Stimulated activated CD4-positive, alpha-beta T cell treated with anti-CD3 and anti-CD28 coated beads, Interleukin-4, amount 100 ng/mL, for 1 hour (primary cell): ENCODE results near the gene ARFGEF2.
"Not testable (repeated sequence)": the region's sequence is repeated elsewhere in the genome, so short reads cannot be mapped to it uniquely, and the experiment has no call there.

Source experiments
- DNase-seq: peaks from one replicate; pipeline ENCODE4 v3.0.0-alpha.2; 2020

ARFGEF2 gene

DNA sequence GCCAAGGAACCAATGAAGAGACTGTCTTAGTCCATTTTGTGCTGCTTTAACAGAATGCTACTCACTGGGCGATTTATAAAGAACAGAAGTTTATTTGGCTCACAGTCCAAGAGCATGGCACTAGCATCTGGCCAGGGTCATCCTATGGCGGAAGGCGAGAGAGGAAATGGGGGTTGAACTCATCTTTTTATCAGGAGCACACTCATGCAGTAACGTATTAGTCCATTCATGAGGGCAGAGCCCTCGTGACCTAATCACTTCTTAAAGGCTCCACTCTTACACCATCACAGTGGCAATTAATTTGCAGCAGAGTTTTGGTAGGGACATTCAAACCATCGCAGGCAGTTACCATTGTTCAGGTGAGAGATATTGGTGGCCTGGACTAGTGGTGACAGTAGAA is 8.5 kb downstream of the ARFGEF2 start:
- no peak for DNase-seq

DNA sequence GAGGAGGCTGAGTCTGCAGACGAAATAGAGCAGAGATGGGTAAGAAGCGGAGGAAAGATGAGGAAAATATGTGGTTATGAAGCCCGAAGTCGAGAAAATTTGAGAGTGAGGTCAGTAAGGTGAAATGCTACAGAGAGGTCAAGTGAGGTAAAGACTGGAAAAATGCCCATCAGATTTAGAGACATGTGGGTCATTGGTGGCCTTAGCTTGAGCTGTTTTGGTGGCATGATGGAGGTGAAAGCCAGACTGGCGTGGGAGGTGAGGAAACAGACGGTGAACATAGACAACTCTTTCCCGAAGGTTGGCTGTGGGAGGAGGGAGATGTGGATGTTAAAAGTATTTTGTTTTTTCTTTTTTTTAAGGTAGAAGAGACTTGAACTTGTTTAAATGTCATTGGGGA is 9.4 kb downstream of the ARFGEF2 start:
- DNase-seq, result no peak

DNA sequence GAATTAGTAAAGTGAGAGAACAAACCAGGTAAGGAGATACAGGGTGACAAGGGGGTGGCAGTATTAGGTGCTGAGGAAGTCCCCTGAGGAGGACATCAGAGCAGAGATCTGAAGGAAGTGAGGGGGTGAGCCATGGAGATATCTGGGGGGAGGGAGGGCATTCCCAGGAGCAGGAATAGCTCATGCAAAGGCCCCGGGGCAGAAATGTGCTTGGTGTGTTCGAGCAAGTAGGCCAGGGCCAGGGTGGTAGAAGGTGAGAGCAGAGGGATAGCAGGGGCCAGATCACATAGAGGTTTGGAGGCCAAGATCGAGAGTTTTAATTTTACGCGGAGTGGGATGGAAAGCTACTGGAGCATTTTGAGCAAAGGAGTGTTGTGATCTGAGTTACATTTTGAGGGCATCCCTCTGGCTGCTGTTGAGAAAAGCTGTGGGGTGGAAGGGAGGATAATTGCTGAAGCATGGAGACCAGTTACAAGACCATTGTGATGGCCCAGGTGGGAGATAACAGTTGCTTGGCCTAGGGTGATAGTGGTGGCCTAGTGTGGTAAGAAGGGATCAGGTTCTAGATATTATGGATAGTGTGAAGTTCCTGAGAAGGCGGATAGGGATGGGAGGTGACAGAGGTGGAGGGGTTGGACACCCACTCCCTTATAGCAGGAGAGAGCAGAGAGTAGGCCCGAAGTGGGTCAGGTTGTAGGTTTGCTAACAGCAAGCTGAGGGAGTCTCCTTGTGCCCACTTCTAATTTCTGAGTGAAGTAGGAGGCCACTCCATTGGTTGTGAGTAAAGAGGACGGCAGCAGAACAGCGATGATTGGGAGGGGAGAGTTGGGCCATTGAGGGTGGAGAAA is 10.2 kb downstream of the ARFGEF2 start:
- DNase-seq, result no peak

DNA sequence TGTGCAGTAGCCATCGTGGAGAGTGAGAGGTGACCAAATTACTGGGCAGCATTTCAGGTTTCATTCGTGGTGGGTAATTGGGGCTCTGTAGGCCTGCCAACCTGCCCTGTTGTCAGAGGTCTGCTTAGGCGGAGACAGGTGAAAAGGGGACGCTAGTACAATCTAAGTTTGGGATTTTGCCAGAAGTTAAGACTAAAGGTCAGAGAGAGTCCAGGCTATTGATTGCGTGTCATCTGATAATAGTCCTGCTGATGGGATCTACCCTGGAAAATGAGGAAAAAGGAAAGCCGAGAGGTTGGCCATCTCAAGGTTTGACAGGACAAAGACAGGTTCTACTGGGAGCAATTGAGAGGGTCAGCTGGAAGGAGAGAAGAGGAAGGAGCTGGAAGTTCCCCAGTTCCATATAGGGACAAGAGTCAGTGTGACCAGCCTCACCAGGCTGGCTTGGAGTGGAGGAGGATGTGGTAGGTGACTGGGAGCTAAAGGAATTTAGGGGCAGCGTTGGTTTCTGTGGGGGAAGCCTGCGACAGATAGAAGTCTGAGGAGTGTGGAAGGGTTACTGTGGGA is 10.9 kb downstream of the ARFGEF2 start:
- DNase-seq, result no peak

DNA sequence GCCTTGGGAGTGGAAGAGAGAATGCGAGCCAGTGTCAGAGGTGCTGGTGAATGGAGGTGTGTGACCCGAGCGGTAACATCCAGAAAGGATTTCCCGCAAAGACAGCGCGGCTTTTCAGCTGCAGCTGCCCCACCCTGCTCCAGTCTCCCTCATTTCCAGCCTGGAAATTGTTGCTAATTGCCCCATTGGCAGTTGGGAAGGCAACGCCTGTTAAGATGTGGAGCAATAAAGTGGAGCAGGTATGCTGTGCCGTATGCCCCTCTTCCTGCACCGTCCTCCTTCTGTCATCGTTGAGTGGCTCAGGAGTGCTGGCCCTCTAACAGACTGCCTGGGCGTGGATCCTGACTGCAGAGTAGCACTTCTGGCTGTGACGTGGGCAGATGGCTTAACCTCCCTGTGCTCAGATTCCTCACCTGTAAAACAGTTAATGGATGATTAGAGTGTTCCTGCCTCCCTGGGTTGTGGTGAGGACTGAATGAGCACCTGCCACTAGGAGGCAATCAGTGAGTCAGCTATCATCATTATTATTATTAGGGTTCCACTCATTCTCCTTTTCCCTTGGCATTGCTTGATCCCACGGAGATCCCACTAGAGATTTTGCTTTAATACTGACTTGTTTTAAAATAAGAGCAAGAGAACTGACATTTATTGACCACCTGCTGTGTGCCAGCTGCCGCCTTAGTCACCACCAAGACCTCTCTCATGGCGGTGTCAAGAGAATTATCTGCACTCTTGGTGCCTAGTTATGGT is 11.7 kb downstream of the ARFGEF2 start:
- DNase-seq, result no peak

DNA sequence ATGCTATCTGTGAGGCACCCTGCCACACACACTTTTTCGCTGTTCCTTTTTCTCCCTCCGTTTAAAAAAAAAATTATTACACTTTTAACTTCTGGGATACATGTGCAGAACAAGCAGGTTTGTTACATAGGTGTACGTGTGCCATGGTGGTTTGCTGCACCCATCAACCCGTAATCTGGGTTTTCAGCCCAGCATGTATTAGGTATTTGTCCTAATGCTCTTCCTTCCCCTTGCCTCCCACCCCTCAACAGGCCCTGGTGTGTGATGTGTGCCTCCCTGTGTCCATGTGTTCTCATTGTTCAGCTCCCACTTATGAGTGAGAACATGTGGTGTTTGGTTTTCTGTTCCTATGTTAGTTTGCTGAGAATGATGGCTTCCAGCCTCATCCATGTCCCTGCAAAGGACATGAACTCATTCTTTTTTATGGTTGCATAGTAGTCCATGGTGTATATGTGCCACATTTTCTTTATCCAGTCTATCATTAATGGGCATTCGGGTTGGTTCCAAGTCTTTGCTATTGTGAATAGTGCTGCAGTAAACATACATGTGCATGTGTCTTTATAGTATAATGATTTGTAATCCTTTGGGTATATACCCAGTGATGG is 12.9 kb downstream of the ARFGEF2 start:
- DNase-seq, result not testable (repeated sequence)

DNA sequence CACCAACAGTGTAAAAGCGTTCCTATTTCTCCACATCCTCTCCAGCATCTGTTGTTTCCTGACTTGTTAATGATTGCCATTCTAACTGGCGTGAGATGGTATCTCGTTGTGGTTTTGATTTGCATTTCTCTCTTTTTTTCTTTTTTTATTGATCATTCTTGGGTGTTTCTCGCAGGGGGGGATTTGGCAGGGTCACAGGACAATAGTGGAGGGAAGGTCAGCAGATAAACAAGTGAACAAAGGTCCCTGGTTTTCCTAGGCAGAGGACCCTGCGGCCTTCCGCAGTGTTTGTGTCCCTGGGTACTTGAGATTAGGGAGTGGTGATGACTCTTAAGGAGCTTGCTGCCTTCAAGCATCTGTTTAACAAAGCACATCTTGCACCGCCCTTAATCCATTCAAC is 13.5 kb downstream of the ARFGEF2 start:
- not testable (repeated sequence) for DNase-seq

DNA sequence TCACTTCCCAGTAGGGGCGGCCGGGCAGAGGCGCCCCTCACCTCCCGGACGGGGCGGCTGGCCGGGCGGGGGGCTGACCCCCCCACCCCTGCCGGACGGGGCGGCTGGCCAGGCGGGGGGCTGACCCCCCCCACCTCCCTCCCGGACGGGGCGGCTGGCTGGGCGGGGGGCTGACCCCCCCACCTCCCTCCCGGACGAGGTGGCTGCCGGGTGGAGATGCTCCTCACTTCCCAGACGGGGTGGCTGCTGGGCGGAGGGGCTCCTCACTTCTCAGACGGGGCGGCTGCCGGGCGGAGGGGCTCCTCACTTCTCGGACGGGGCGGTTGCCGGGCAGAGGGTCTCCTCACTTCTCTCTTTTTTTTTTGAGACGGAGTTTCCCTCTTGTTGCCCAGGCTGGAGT is 14.7 kb downstream of the ARFGEF2 start:
- not testable (repeated sequence) for DNase-seq

DNA sequence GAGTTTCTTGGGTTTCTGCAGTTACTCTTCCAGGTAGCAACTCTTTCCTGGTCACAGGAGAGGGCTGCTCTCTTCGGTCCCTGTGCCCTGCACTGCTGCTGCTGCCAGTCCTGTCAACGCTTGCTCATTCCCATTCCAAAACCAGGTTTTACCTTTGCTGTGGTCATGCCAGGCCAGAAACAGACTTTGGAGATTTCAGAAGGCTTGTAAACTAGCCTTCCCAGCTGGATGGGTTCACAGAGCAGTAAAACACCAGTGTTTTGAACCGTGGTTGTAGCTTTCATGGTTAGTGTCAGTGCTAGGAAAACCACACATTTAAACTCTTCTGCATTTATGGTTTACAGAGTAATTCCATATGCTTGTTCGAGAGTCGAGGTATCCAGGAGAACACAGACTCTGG is 16.2 kb downstream of the ARFGEF2 start:
- DNase-seq, result no peak

DNA sequence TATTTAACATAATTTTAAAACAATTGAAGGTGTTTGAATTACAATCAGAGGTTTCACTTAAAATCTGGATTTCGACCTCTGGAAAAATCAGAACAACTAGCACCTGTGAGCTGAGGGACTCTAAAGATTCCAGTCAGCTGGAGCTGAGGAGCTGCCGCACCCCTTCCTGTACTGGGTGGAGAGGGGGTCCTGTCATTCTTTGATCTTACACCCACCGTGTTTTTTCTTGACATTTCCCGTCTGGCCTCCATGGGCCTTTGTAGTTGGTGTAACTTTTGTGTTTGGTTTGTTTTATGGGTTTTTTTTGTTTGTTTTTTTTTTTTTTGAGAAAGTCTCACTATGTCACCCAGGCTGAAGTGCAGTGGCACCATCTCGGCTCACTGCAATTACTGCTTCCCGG is 17.2 kb downstream of the ARFGEF2 start:
- DNase-seq, result no peak

DNA sequence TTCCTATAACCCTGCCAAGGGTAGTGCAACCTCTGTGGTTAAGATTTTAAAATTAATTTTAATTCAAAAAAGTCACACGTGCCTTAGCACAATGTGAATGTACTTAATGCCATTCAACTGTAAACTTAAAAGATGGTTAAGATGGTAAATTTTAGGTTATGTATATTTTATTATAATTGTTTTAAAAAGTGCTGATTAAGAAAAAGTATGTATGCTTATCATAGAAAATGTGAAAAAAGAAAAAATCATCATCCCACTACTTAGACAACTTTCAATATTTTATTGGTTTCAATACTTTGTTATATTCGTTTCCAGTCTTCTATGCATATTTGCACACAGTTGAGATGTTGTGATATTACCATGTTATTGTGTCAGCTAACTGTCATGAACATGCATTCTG is 18.7 kb downstream of the ARFGEF2 start:
- no peak for DNase-seq

DNA sequence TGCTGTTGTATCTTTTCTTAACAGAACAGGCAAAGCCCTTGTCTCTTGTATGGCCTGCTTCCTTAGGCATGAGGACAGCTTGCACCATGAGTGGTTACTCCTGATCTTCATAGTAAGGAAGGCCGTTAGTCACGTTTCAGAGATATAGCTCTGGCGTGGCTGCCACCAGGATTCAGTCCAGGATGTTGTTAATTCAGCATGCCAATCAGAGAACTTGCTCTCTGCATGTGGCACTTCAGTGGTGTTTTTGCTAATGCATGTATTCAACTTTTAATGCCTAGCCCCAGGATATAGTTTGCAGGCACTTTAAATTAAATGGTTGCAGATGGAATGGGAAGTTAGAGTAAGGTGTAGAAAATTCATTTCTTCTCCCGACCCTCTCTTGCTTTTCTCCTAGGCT is 20.0 kb downstream of the ARFGEF2 start:
- no peak for DNase-seq

DNA sequence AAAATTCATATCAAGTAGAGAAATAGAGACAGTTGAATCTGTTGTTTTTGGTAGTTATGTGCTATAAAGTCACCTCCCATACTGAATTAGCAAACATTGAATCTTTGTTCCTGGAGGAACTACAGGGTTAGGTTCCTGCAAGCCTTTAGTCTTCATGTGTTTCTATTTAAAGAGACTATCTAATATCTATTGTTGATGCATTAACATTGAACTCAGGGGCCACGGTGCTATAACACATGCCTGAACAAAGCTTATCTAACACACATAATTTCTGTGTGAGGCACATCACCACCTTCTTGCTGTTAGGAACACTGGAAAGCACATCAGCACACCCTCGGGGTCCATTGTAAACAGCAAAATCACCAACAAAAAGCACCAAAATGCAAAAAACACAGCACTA is 21.2 kb downstream of the ARFGEF2 start:
- no peak for DNase-seq

DNA sequence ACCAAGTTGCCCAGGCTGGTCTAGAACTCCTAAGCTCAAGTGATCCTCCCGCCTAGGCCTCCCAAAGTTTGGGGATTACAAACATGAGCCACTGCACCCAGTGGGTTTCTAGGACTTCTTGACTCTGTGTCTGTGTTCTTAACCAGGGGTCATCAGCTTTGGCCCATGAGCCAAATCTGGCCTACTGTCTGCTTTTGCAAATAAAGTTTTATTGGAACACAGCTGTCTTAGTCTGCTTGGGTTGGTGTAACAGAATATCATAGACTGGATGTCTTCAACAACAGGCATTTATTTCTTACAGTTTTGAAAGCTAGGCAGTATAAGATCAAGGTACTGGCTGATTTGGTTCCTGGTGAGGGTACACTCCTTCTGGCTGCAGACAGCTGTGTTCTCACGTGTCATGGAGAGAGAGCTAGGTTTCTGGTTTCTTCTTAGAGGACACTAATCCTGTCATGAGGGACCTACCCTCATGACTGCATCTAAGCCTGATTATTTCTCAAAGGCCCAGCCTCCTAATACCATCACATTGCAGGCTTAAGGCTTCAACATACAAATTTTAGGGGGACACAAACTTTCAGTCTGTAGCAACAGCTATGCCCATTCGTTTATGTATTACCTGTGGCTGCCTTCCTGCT is 23.3 kb downstream of the ARFGEF2 start:
- DNase-seq, result no peak

DNA sequence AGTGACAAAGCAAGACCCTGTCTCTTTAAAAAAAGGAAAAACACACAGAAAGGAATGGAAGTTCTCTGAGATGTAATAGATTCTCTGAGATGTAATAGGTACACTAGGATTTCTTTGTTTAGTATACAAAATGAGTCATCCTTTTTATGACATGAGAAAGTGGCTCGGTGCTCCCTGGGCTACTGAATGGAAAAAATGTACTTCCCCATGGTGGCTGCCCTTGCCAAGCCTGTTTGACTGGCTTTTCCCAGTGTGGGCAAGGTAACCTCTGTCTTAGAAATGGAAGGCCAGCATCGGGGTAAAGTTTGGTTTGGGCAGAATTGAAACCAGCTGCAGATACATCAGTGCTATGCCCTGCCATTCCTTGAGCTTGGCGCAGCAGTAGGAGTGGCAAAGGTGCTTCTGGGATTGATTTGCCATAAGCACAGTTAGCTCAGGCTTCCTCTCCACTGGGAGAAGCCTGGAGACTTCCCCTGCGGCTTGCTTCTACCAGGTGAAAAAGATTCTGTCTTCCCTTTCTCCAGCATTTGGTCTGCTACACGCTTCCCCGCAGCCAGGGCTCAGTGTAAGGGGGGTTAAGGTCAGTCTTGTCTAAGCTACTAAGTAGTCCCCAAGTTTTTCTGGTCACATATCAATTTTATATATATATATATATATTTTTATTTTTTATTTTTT is 24.5 kb downstream of the ARFGEF2 start:
- no peak for DNase-seq

DNA sequence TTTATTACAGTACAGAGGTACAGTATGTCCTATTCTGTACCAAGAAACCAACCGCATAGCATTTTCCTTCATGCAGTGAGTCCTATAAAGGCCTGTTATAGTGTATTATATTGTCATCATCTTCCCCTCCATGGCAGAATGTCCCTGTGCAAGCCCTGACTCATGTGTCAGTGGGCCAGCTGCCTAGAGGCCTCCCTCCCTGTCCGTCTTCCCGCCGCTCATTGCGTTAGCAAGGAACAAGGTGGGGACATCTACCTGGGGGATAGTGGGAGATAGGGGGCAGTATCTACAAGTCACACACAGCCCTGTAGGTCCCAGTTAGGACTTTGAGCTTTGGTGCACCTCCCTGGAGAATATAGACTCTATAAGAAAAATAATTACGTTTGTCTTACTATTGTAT is 27.1 kb downstream of the ARFGEF2 start:
- no peak for DNase-seq

DNA sequence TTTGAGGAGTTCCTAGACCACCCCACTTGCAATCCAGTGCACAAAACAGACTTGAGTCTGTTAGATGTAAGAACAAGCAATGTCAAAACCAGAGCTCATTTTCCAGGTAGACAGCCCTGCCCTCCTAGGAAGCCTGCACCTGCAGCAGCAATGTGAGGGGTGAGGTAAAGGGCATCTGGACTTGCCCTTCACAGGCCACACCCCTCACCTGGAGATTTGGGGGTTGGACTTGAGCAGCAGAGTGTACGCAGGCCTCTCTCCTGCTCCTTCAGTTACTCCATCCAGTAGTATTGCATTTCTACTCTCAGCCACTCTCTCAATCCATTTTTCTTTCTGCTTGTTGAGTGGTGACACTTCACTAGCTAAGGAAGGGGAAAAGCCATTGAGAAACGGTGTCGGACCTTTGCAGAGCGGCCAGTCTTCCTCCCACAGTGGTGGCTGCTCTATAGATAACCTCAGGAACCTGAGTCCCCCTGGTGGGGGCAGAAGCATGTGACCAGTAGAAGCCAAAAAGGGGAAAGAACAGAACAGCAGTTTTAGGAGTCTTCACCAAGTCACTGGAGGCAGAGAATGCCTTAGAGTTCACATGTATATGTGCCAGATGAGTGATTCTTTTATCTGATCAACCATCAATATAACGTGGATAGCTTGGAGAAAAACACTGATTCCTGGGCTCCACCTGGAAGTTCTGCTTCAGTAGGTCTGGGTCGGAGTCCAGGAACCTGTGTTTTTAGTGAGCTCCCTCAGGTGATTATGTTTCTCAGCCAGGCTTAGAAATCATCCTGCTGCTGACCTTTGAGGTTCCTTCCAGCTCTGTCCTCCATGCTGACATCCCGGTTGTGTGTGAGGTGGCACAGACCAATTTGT is 28.0 kb downstream of the ARFGEF2 start:
- no peak for DNase-seq

DNA sequence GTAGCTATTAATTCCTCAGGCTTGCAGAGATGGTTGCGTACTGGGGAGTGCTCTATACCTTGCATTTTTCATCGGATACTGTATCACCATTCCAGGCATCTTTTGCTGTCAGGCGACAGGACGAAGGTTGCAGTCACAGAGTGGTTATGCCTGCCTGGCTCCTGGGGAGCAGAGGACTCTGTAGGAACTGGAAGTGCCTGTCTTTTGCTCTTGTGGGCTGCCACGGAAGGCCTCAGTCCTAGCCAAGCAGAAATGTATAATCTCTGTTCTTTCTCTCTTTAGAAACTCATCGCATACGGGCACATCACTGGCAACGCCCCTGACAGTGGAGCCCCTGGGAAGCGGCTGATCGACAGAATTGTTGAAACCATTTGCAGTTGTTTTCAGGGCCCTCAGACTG is 29.5 kb downstream of the ARFGEF2 start:
- no peak for DNase-seq

DNA sequence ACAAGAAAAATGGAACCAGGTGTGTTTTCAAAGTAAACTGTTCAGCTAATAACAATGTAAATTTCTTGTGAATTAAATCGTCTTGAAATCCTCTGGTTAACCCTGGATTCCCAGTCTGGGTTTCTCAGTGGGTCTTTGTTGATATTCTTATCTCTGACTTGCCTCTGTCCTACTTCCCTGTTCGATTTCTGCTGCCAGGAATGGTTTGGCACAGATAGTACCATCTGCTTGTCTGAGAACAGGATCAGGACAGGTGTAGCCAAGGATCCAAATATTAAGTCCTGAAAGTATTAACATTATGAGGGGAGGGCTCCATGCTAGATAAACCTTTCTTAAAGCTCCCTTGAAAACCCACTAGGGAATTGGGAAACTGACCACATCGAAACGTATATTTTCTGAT is 30.1 kb downstream of the ARFGEF2 start:
- no peak for DNase-seq

DNA sequence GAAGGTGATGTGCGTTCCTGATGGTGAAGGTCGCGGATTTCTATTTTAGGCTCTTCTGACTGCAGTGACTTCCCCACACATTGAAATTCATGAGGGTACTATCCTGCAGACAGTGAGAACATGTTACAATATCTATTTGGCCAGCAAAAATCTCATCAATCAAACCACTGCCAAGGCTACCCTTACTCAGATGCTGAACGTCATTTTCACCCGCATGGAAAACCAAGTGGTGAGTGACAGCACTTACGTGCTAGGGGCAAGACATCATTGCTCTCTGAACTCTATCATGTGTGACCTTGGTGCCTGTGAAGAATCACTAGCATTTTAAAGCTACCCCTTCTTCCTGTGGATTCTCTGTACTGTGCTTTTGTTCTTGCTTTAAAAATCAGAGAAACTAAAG is 31.1 kb downstream of the ARFGEF2 start:
- DNase-seq, result no peak

DNA sequence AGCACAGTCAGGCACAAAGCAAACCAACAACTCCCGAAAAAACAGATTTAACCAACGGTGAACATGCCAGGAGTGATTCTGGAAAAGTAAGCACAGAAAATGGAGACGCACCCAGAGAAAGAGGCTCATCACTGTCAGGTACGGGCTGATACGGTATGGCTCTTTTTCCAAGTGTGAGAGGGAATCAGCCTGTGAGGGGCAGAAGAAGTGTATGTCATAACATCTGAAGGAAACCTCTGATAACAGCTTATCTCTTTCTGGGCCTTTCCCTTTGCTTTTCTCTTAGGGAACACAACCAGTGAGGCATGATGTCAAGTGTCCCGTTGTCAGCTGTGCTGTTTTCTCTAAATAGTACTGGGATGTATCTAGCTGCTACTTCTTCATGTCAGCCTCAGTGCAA is 32.1 kb downstream of the ARFGEF2 start:
- DNase-seq, result no peak

DNA sequence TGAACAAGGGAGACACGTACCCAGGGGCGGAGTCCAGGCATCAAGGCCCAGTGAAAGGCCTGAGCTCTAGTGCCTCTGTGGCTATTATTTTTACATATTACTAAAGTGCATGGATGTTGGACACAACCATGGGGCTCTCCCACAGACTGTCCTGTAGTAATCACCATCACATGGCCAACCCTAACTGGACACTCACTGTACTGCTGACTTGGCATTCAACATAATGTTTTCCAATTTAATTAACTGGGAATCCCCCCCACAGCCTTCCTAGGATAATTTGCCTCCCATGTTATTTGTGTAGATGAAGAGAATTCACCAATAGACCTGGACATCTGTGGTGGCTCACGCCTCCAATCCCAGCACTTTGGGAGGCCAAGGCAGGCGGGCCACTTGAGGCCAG is 34.5 kb downstream of the ARFGEF2 start:
- DNase-seq, result no peak
